ENCODE data around the gene TXLNB. TPM values are rescaled to one million over a fixed set of nuclear protein-coding genes. Genes with fewer than 3 reads are reported as not detected.

TXLNB gene
- total RNA-seq, 1 donor from 2014 or later: 60.0 TPM

DNA sequence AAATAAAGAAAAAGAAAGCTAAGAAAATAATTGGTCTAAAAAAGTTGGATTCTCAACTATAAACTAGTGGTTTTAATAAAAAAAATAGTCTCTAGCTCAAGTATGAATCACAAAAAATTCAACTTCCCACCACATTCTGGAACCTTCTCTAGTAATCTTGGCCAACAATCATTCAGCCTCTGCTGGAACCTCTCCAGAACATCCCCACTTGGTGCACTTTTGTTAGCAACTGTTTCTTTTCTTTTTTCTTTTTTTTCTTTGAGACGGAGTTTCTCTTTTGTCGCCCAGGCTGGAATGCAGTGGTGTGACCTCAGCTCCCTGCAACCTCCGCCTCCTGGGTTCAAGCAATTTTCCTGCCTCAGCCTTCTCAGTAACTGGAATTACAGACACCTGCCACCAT, 35.7 kb downstream of the TXLNB start:
- Histone ChIP-seq H3K9me3 (ENCODE audit: control insufficient read depth in 3 of 3, low read length in 3 of 3) (no peaks in the 10 kb centered on the region), H3K4me3 (ENCODE audit: low read length in 3 of 3) (no peak overlapping the region), H3K36me3 (ENCODE audit: control insufficient read depth in 3 of 3, insufficient read depth in 3 of 3, low read length in 3 of 3) (peaks cover 43 to 71% (median 47%) of the 10 kb centered on the region in 3 donors), H3K27me3 (ENCODE audit: control insufficient read depth in 3 of 3, insufficient read depth in 3 of 3, low read length in 3 of 3) (no peaks in the 10 kb centered on the region), H3K27ac (ENCODE audit: low read depth, low read length) (peak overlapping the region; percentile 5), H3K9ac (ENCODE audit: low read depth in 1 of 3, low read length in 3 of 3) (no peak overlapping the region), H3K4me1 (ENCODE audit: control insufficient read depth in 3 of 3, insufficient read depth in 3 of 3, low read length in 3 of 3) (peaks cover 17 to 23% (median 19%) of the 10 kb centered on the region in 3 donors)

DNA sequence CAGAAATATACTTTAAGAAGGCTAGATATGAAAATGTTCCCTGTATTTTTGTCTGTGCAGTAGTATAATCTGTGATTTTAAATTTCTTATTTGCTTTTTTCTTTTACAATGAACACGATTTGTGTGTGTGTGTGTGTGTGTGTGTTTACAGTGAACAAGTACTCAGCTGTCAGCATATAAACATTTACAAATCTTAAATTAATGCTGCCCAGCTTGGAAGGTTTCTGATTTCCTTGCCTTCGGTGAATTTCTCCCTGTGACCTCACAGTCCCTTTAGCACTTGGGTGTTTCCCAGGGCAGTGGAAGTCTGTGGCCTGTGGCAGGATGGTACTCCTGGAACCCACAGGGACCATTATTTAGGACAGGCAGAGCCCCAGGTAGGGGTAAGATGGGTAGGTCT, 37.6 kb downstream of the TXLNB start:
- H3K27me3 ChIP-seq (ENCODE audit: control insufficient read depth in 3 of 3, insufficient read depth in 3 of 3, low read length in 3 of 3): no peaks in the 10 kb centered on the region
- peaks cover 25 to 55% (median 32%) of the 10 kb centered on the region in 3 donors for H3K36me3 ChIP-seq (ENCODE audit: control insufficient read depth in 3 of 3, insufficient read depth in 3 of 3, low read length in 3 of 3)
- peaks cover 24 to 36% (median 27%) of the 10 kb centered on the region in 3 donors for H3K4me1 ChIP-seq (ENCODE audit: control insufficient read depth in 3 of 3, insufficient read depth in 3 of 3, low read length in 3 of 3)
- peak overlapping the region; percentile 36 for H3K27ac ChIP-seq (ENCODE audit: low read depth, low read length)
- H3K4me3 ChIP-seq (ENCODE audit: low read length in 3 of 3): no peak overlapping the region
- no peaks in the 10 kb centered on the region for H3K9me3 ChIP-seq (ENCODE audit: control insufficient read depth in 3 of 3, low read length in 3 of 3)
- H3K9ac ChIP-seq (ENCODE audit: low read depth in 1 of 3, low read length in 3 of 3): no peak overlapping the region

DNA sequence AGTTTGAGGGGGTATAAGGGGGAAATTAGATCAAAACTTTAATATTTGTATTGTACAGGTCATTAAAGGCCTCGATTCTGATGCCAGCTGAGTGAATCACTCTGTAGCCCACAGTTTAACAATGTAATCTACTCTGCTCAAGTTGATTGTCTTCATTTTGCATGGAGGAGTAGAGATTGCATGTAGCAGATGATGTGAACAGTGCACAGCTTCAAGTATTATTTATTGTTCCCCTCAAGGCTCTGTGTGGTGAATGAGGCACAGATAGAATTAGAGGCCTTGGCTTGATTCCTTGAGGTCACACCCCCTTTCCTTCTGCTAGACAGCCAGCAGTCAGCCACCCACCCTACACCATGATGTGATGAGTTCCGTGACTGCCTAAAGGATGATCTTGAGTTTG, 38.1 kb downstream of the TXLNB start:
- Histone ChIP-seq H3K9me3 (ENCODE audit: control insufficient read depth in 3 of 3, low read length in 3 of 3) (no peaks in the 10 kb centered on the region), H3K4me1 (ENCODE audit: control insufficient read depth in 3 of 3, insufficient read depth in 3 of 3, low read length in 3 of 3) (peaks cover 24 to 36% (median 27%) of the 10 kb centered on the region in 3 donors), H3K27me3 (ENCODE audit: control insufficient read depth in 3 of 3, insufficient read depth in 3 of 3, low read length in 3 of 3) (no peaks in the 10 kb centered on the region), H3K27ac (ENCODE audit: low read depth, low read length) (peak overlapping the region; percentile 36), H3K9ac (ENCODE audit: low read depth in 1 of 3, low read length in 3 of 3) (no peak overlapping the region), H3K36me3 (ENCODE audit: control insufficient read depth in 3 of 3, insufficient read depth in 3 of 3, low read length in 3 of 3) (peaks cover 20 to 55% (median 31%) of the 10 kb centered on the region in 3 donors), H3K4me3 (ENCODE audit: low read length in 3 of 3) (no peak overlapping the region)

DNA sequence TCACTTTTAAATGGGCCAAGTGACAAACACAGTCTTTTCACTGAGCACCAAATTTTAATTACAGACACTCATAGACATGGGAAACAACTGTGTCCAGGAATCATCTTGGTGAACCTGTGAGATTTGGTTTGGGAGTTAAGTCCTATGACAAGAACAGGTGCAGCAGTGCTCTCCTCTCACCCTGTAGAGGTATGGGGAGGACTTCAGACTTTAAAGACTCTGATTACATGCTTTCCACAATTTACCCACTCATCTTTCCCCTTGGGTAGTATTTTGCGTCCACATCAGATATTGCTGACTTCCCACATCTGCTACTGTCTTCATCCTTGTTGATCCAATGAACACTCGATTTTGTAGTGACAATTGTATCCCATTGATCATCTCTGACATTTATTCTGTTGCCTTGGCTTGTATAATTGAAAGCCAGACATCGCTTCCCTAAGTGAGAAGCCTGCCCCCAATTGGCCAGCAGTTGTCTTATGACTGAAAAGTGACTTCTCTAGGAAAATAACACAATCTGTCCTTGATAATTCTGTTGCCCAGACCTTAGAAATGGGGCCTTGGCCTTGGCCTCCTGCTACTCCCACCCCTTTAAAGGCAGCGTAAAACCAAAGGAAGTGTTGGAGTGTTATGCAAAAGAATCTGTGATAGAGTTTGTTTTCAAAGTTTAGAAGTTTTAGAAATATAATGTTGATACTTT, 40.0 kb downstream of the TXLNB start:
- peak overlapping the region in 1 of 3 donors; percentile 2 for H3K4me3 ChIP-seq (ENCODE audit: low read length in 3 of 3)
- peak overlapping the region; percentile 14 to 58 (median 25) for H3K9ac ChIP-seq (ENCODE audit: low read depth in 1 of 3, low read length in 3 of 3)
- H3K27ac ChIP-seq (ENCODE audit: low read depth, low read length): peak overlapping the region; percentile 88

DNA sequence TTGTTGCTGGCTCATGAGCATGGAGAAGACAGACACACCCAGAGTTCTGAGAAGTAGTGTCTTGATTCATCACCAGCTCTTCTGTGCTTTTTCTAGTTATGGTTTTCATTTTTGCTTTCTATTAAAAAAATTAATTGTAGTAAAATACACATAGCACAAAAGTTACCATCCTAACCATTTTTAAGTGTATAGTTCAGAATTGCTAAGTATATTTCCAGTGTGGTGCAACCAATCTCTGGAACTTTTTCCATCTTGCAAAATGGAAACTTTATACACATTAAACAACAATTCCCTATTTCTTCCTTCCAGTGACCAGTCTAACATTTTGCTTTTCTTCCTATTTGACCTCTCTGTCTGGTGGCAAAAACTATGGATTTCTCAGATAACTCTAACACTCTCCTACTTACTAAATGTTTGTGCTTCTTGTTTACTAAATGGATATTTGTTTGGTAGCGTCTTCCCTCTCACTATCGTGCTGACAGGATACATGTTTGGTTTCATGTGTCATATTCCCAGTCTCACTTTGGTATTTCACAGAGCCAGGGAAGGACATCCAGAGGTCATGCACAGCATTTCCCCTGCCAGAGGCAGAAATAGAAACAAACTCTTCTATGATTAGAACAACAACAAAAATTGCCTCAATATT, 40.6 kb downstream of the TXLNB start:
- Histone ChIP-seq H3K27me3 (ENCODE audit: control insufficient read depth in 3 of 3, insufficient read depth in 3 of 3, low read length in 3 of 3) (no peaks in the 10 kb centered on the region), H3K4me3 (ENCODE audit: low read length in 3 of 3) (peak overlapping the region; percentile 2 to 26 (median 3)), H3K9ac (ENCODE audit: low read depth in 1 of 3, low read length in 3 of 3) (peak overlapping the region; percentile 14 to 58 (median 57)), H3K4me1 (ENCODE audit: control insufficient read depth in 3 of 3, insufficient read depth in 3 of 3, low read length in 3 of 3) (peaks cover 21 to 36% (median 27%) of the 10 kb centered on the region in 3 donors), H3K9me3 (ENCODE audit: control insufficient read depth in 3 of 3, low read length in 3 of 3) (no peaks in the 10 kb centered on the region), H3K36me3 (ENCODE audit: control insufficient read depth in 3 of 3, insufficient read depth in 3 of 3, low read length in 3 of 3) (peaks cover 11 to 55% (median 21%) of the 10 kb centered on the region in 3 donors), H3K27ac (ENCODE audit: low read depth, low read length) (peak overlapping the region; percentile 88)

More for the DNA sequence above, 40.0 kb downstream of the TXLNB start:
- Histone ChIP-seq H3K36me3 (ENCODE audit: control insufficient read depth in 3 of 3, insufficient read depth in 3 of 3, low read length in 3 of 3) (peaks cover 14 to 51% (median 25%) of the 10 kb centered on the region in 3 donors), H3K9me3 (ENCODE audit: control insufficient read depth in 3 of 3, low read length in 3 of 3) (no peaks in the 10 kb centered on the region), H3K27me3 (ENCODE audit: control insufficient read depth in 3 of 3, insufficient read depth in 3 of 3, low read length in 3 of 3) (no peaks in the 10 kb centered on the region), H3K4me1 (ENCODE audit: control insufficient read depth in 3 of 3, insufficient read depth in 3 of 3, low read length in 3 of 3) (peaks cover 21 to 36% (median 27%) of the 10 kb centered on the region in 3 donors)

DNA sequence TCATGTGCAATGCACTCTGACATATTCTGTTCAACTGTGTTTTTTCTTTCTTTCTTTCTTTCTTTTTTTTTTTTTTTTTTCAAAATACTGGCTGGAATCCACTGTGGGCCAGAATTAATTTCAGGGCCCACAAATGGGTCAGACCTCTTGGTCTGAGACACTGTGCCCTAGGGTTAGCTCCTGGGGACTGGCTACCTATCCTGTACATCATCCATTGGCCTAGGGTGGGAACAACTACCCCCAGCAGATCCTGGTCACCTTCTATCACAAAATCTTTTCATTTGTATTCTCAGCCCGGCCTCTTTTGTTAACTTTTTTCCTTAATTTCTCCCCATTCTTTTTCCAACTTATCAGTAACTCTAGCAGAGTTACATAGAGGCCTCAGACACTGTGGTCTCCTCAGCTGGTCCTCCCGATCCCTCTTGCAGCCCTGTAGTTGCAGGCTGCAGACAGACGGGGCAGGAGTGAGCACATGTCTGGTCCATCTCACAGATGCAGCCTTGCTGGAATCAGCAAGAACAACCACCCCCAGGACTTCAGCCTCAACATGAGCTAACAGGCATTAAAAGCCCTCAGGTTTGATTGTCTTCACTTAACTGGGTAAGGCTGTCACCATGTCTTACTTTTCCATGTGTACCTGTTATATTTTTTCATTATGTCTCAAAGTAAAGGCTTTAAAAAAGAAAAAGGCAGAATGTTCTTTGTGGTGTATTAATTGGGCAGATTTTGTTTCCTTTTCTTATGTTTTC, 41.3 kb downstream of the TXLNB start:
- Histone ChIP-seq H3K27me3 (ENCODE audit: control insufficient read depth in 3 of 3, insufficient read depth in 3 of 3, low read length in 3 of 3) (no peaks in the 10 kb centered on the region), H3K4me3 (ENCODE audit: low read length in 3 of 3) (no peak overlapping the region), H3K36me3 (ENCODE audit: control insufficient read depth in 3 of 3, insufficient read depth in 3 of 3, low read length in 3 of 3) (peaks cover 14 to 52% (median 23%) of the 10 kb centered on the region in 3 donors), H3K4me1 (ENCODE audit: control insufficient read depth in 3 of 3, insufficient read depth in 3 of 3, low read length in 3 of 3) (peaks cover 21 to 36% (median 23%) of the 10 kb centered on the region in 3 donors), H3K27ac (ENCODE audit: low read depth, low read length) (peak overlapping the region; percentile 88), H3K9me3 (ENCODE audit: control insufficient read depth in 3 of 3, low read length in 3 of 3) (no peaks in the 10 kb centered on the region), H3K9ac (ENCODE audit: low read depth in 1 of 3, low read length in 3 of 3) (peak overlapping the region; percentile 14 to 57 (median 55))

DNA sequence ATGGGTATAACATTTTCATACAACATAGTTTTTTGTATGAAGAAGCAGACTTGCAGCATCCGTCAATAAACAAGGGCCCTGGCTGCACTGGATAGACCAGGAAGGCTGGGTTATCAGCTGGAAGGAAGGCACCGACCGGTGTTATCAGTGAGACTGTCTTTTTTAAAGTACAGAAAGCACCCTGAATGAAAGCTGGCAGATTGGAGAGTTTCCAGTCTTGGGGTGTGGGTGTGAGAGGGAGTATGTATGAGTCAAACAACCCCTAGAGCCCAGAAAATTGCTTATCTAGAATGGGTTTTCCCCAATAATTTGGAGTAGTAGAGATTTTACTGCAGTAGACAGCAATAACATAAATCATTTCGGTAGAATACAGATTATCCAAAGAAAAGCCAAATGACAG, 42.4 kb downstream of the TXLNB start:
- Histone ChIP-seq H3K27me3 (ENCODE audit: control insufficient read depth in 3 of 3, insufficient read depth in 3 of 3, low read length in 3 of 3) (no peaks in the 10 kb centered on the region), H3K36me3 (ENCODE audit: control insufficient read depth in 3 of 3, insufficient read depth in 3 of 3, low read length in 3 of 3) (peaks cover 13 to 44% (median 23%) of the 10 kb centered on the region in 3 donors), H3K4me1 (ENCODE audit: control insufficient read depth in 3 of 3, insufficient read depth in 3 of 3, low read length in 3 of 3) (peaks cover 29 to 43% (median 30%) of the 10 kb centered on the region in 3 donors), H3K4me3 (ENCODE audit: low read length in 3 of 3) (no peak overlapping the region), H3K27ac (ENCODE audit: low read depth, low read length) (peak overlapping the region; percentile 88), H3K9me3 (ENCODE audit: control insufficient read depth in 3 of 3, low read length in 3 of 3) (no peaks in the 10 kb centered on the region), H3K9ac (ENCODE audit: low read depth in 1 of 3, low read length in 3 of 3) (no peak overlapping the region)

DNA sequence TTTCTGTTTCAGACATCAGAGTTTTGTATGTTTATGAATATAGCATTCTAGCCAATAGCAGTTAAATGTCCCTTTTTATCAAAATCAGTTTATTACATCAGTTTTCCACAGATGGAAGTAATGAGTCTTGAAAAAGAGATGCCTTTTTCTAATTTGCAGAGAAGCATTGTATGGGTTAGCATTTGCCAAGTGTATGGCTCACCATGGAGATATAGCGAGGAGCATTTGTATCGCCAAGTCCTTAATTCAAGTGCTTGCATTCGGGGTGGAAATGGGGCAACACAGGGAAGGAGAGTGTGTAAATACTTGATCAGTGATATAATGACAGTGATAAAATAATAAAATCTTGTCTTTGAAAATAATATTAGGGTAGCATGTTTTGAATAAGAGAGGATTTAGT, 42.9 kb downstream of the TXLNB start:
- Histone ChIP-seq H3K27me3 (ENCODE audit: control insufficient read depth in 3 of 3, insufficient read depth in 3 of 3, low read length in 3 of 3) (no peaks in the 10 kb centered on the region), H3K36me3 (ENCODE audit: control insufficient read depth in 3 of 3, insufficient read depth in 3 of 3, low read length in 3 of 3) (peaks cover 11 to 46% (median 26%) of the 10 kb centered on the region in 3 donors), H3K27ac (ENCODE audit: low read depth, low read length) (no peak overlapping the region), H3K4me1 (ENCODE audit: control insufficient read depth in 3 of 3, insufficient read depth in 3 of 3, low read length in 3 of 3) (peaks cover 32 to 48% (median 34%) of the 10 kb centered on the region in 3 donors), H3K9me3 (ENCODE audit: control insufficient read depth in 3 of 3, low read length in 3 of 3) (no peaks in the 10 kb centered on the region), H3K4me3 (ENCODE audit: low read length in 3 of 3) (no peak overlapping the region), H3K9ac (ENCODE audit: low read depth in 1 of 3, low read length in 3 of 3) (no peak overlapping the region)

DNA sequence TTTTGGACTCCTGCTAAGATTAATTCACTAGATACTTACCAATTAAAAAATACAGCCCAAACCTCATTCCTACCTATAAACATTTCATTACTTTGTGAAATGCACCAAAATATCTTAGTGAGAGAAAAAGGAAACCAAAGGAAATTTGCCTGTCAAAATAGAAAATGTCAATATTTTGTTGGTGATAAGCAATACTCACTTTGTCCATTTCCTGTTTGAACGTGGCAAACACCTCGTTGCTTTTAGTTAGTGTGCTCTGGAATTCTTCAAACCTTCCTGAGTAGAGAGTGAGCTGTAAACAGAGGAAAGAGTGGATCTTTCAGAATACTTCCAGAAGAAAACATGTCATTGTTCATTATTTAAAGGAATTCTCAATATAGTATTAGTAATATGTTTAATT, 44.2 kb downstream of the TXLNB start:
- Histone ChIP-seq H3K27me3 (ENCODE audit: control insufficient read depth in 3 of 3, insufficient read depth in 3 of 3, low read length in 3 of 3) (no peaks in the 10 kb centered on the region), H3K9ac (ENCODE audit: low read depth in 1 of 3, low read length in 3 of 3) (no peak overlapping the region), H3K36me3 (ENCODE audit: control insufficient read depth in 3 of 3, insufficient read depth in 3 of 3, low read length in 3 of 3) (peaks cover 10 to 40% (median 27%) of the 10 kb centered on the region in 3 donors), H3K4me3 (ENCODE audit: low read length in 3 of 3) (no peak overlapping the region), H3K4me1 (ENCODE audit: control insufficient read depth in 3 of 3, insufficient read depth in 3 of 3, low read length in 3 of 3) (peaks cover 34 to 51% (median 38%) of the 10 kb centered on the region in 3 donors), H3K27ac (ENCODE audit: low read depth, low read length) (no peak overlapping the region), H3K9me3 (ENCODE audit: control insufficient read depth in 3 of 3, low read length in 3 of 3) (no peaks in the 10 kb centered on the region)
